HG03066 (cell line): ENCODE results near the gene MLEC.
A peak's percentile ranks its signal among the peaks of the same experiment; 100 is the strongest.
"Not testable (repeated sequence)": the region's sequence is repeated elsewhere in the genome, so short reads cannot be mapped to it uniquely, and the experiment has no call there.

ENCODE experiments used
- ATAC-seq: cut with Tn5 transposase; IDR thresholded peaks from one replicate; pipeline ENCODE4 v1.9.1; 2021; ENCODE audit warnings: low read depth; ENCODE audit not compliant: unreplicated experiment

Gene MLEC

GRCh38 chr12:120719496-120720233, 32.7 kb downstream of the MLEC start:
- no peak for ATAC-seq

- ATAC-seq: no peak
Observed at GRCh38 chr12:120720234-120720986, 33.5 kb downstream of the MLEC start.

GRCh38 chr12:120720987-120721801, 34.2 kb downstream of the MLEC start:
- no peak for ATAC-seq

- ATAC-seq: no peak
Observed at GRCh38 chr12:120721866-120722265, 34.9 kb downstream of the MLEC start.

GRCh38 chr12:120722784-120723183, 35.8 kb downstream of the MLEC start:
- no peak for ATAC-seq

GRCh38 chr12:120724720-120725119, 37.8 kb downstream of the MLEC start:
- no peak for ATAC-seq

- ATAC-seq: no peak
Observed at GRCh38 chr12:120725151-120725658, 38.3 kb downstream of the MLEC start.

- peak; percentile 96 for ATAC-seq
Observed at GRCh38 chr12:120725659-120726509, 38.9 kb downstream of the MLEC start, which contains the start of gene ACADS. Gene ACADS, plus strand, starts transcription at chr12:120725826. Its CDS starts 60 bp downstream, at chr12:120725886.

- no peak for ATAC-seq
Observed at GRCh38 chr12:120726510-120726793, 39.5 kb downstream of the MLEC start.

- ATAC-seq: no peak
Observed at GRCh38 chr12:120726961-120727360, 40.0 kb downstream of the MLEC start.

- not testable (repeated sequence) for ATAC-seq
Observed at GRCh38 chr12:120732198-120732597, 45.2 kb downstream of the MLEC start.

GRCh38 chr12:120733574-120733973, 46.6 kb downstream of the MLEC start:
- ATAC-seq: no peak

- ATAC-seq: no peak
Observed at GRCh38 chr12:120734210-120734609, 47.3 kb downstream of the MLEC start.

- no peak for ATAC-seq
Observed at GRCh38 chr12:120735181-120735580, 48.2 kb downstream of the MLEC start.

GRCh38 chr12:120736404-120737331, 49.7 kb downstream of the MLEC start:
- no peak for ATAC-seq

GRCh38 chr12:120737557-120738251, 50.8 kb downstream of the MLEC start:
- ATAC-seq: no peak

- no peak for ATAC-seq
Observed at GRCh38 chr12:120738252-120739030, 51.5 kb downstream of the MLEC start.
